Measurements from ENCODE around the gene FAM13A.
A peak's percentile ranks its signal among the peaks of the same experiment; 100 is the strongest.

The FAM13A gene

DNA sequence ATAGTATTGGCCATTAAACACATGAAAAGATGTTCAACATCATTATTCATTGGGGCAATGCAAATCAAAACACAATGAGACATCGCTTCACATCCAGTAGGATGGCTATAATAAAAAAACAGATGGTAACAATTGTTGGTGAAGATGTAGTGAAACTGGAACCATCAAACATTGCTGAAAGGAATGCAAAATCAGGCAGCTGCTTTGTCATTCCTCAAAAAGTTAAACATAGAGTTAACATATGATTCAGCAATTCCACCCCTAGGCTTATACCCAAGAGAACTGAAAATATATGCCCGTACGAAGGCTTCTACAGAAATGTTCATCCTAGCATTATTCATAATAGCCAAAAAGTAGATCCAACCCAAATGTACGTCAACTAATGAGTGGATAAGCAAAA lies 215.3 kb downstream of the FAM13A start:
- no peak for DNase-seq (ENCODE audit: low spot score)

DNA sequence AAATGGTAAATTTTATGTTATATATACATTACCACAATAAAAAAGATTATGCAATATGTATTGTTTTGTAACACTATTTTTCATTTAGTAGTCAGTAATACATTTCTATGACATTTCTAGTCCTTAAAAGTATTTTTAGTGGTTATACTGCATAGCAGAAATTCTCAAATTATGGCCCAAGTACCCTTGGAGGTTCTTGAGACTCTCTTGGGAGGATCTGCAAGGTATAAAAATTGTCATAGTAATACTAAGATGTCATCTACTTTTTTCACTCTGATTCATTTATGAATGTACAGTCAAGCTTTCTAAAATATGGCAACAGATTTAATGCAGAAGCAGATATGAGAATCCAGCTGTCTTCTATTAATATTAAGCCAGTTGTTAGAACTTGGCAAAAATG lies 220.8 kb downstream of the FAM13A start:
- DNase-seq (ENCODE audit: low spot score): no peak

DNA sequence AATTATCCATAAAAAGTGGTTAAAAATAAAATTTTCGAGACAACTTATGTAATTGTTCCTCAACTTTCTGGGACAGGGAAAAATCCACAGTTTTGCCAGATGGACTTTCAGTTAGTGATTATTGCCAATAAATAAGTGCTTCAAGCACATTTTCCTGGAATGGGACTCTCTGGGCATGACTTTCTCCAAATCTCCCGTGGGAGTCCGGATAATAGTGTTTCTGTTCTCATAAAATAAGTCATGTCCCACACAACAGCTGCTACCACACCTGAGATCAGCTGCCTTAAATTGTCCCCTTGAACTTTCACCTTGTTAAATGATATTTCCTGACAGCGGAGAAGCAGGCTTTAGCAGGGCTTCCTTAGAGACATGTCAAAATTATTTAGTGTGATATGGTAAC lies 226.0 kb downstream of the FAM13A start:
- DNase-seq (ENCODE audit: low spot score): no peak

DNA sequence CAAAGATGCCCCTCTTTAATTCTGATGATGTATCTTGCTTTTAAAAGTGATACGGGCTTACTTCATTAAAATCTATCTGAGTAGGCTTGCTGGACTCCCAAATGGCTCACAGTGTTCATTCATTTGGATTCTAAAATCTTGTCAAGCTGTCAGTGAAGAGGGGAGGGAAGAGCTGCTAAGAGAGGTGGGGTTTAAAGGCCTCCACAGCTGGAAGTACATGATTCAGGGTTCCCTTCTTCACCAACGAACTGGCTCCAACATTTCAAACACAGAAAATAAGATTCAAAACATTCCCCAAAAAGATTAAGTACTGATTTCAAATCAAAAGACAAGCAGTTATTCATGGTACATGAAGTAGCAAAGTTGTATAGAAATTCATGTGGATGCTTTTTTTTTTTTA lies 226.4 kb downstream of the FAM13A start:
- no peak for DNase-seq (ENCODE audit: low spot score)

DNA sequence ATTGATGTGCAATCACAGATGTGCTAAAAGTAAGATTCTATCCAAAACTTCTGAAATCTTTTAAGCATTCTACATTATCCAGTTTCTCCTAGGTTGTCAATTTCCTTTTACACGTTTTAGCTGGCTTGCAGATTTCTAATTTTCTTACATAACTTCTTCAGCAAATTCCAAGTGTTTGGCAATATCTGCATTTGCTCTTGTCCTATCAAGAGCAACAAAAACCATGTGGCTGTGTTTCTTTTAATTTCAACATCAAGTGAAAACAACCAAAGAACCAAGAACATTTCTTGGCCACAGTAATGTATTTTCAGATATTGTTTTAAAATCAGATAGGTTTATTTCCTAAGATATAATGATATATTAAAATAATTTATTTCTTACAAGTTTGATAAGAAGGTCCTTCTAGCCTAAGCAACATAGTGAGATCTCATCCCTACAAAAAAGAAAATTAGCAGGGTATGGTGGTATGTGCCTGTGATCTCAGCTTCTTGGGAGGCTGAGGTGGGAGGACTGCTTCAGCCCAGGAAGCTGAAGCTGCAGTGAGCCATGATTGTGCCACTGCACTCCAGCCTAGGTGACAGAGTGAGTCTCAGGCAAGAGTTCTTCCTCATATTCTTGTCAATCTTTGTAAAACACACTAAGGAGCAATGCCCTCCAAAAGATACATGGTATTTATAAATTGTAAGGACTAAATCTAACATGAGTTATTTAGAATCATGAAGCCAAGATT lies 228.0 kb downstream of the FAM13A start:
- DNase-seq (ENCODE audit: low spot score): no peak

DNA sequence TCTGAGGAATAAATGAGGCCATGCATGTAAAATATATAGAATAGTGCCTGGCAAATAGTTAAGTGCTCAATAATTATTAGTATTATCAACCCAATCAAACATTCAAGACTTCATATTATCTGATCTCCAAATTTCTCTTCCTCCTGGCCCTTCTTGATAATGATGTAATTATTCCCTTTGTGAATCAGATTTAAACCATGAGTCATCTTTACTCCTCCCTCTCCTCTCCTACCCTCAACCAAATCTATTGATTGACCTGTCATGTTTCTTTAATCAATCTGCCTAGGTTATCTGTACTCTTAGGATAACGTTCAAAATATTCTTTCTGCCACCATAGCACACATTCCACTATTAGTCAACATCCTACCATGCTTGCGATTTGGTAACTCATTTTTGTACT lies 229.5 kb downstream of the FAM13A start:
- DNase-seq (ENCODE audit: low spot score): no peak

DNA sequence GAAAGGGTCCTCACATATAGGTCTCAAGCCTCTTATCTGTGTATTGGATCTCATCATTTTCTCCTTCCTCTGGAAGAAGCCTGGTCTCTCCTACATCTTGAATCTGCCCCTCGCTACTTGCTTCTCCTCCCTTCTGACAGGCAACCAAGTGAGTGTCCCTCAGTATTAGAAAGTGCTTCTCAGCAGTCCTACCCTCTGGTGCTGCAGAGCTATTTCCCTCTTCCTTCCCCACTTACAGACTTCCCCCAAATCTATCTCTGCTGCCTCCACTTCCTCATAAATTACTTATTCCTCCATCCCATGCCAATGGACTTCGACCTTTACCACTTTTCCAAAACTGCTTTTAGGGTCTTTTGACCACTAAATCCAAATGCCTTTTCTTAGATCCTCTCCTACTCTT lies 230.2 kb downstream of the FAM13A start:
- DNase-seq (ENCODE audit: low spot score): no peak

DNA sequence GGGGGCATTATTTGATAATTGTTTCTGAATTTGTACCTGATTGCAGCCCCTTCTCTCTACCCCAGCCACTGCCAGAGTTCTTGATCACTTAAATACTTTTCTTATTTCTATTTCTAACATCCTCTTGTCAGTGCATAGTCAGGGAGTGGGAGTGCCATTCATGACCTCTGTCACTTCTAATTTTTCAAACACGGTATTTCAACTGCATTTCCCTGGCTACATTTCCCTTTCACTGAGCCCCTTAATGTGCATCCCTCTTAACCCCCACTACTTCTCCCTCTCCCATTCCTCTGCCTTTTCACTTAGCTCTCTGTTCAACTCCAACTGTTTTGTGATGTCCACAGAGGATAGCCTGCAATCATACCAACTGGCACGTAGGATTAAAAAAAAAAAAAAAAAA lies 231.1 kb downstream of the FAM13A start:
- DNase-seq (ENCODE audit: low spot score): no peak

DNA sequence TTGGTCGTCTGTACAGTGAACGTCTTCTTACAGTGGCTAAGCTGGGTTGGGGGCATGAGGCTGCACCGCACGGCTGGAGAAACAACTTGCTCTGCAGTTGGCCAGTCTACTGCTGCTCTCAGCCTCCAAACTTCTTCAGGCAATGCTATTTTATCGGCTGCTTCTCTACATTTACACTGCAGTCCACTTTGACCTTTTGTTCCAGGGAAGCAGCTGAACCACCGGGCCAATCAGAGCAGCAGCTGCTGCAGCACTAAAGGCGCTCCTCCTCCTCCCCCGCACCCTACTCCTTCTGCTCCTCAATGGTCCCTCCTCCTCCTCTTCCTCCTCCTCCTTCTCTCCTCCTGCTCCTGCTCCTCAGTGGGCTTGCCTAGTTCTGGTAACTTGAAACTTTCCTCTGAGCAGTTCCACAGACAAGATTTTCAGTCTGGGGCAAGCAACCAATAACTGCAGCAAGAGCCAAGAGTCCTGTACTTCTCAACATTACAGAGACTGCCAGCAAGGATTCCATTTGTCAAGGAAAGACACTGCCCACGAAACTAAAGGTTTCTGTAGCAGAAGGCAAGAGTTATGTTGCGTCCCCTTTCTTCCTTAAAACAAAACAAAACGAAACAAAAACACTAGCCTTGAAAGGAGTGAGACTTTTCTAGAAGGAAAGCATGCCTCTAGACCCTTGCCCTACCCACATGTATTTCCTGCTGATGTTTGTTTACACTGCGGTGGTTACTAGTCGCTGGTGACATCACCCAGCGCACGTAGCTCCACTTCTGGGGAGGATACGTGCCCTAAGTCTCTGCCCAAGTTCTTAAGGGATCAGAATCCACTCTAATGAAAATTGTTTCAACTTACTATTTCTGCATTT lies 233.7 kb downstream of the FAM13A start:
- DNase-seq (ENCODE audit: low spot score): peak; percentile 41

DNA sequence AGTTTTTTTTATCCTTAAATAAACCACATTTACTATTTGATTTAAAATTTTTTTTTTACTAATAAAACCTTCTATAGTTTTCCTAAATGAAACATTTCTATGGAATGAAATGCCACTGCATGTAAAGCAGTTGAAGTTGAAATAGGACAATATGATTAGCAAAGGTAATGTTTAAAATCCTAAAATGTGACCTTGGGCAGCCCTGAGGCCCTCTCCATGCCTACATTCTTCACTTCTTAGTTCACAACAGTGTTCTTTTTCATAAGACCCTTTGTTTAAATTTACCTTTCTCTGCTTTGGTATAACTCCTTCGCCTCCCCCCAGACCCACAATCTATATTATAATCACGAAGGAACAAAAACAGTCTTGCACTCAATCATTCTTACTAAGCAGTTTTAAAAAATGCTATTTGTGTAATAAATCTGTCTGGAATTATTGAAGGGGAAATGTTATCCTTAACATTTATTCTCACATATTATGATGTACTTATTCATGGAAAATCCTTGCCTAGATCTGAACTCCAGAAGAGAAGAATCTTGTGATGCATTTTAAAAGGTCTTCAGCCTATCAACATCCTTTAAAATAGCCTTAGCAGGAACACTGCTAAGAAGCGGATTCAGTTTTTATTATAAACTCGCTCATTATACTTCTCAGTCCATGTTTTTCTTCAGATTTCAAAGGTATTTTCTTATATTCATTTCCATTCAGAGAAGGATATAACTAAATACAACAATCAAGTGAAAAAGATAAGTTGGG lies 234.8 kb downstream of the FAM13A start:
- DNase-seq (ENCODE audit: low spot score): no peak

DNA sequence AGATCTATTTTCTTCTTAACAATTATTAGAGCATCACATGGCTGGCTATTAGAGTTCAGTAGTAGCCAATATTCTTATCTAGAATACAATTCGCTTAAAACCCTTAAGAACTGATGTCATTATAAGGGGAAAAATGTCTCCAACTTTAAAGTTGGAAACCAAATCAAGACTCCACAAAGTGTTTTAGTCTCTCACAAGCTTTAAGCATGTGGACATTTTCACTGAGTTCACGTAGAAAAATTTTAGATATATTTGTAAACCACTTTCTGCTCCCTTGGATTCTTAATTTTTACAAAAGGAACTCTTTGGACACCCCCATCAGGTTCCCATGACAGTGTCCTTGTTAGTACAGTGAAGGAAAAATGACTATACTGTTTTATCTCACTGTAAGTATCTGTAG lies 235.5 kb downstream of the FAM13A start:
- DNase-seq (ENCODE audit: low spot score): no peak

DNA sequence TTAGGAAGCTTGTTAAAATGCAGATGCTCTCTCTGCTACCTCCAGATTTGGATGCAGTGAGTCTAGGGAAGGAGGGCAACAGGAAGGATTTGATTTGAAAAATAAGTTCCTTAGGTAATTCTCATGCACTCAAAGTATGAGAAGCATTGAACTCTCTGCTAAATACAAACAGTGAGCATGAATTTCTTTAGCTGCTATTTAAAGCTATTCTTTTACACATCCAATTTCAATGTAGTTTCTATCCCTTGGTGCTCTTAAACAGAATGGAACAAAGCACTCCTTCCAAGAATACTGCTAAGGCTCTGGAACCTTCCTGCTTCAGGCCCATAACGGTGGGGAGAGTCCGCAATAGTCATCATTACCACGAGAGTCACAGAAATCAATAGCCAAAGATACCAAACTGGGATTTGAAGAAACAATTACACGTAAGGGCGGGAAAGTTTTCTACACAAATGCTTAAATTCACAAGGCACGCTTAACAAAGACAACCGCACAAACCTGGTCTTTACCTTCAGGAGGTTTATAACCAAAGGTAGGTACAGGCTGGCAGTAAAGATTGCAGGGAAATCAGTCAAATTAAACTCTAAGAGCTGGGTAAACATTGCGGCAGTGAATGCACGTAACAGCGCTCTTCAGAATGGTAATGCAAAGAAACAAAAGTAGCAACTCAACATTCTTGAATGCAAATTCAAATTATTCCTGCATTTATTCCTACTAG lies 236.1 kb downstream of the FAM13A start:
- no peak for DNase-seq (ENCODE audit: low spot score)

DNA sequence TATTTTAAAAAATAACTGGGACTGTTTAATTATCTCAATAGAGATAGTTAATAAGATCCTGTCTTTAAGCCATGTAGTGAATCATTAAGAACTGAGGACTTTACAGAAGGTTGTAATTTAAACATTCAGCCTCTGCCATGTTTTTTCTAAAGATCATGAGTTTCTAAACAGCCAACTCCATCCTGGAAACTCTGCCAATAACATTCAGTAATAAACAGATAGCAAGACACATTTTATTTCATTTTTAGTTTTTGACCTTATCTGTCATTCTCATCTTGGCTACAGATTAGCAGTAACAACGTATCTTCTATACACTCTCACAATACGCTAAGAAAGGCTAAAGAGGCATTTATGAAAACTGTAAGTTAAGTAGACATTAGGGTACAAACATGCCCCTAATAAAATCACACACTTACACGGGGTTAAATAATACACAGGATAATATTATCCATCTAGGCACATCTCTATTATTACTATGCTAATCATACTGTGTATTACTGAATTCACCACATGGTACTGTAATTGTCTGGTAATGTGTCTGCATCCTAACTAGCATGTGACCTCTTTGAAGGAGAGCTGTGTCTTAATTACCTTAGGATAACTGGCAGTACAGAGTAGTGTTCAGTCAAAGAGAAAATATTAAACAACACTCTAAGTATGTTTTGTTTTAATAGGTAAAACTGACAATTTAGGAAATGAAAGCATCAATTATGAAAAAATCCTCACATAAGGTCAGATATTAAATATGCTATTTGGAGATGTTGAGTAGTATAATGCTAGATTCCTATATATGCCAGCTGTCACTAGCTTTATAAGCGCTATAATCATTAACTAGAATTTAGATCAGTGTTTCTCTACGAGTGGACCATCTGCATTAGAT lies 236.9 kb downstream of the FAM13A start:
- no peak for DNase-seq (ENCODE audit: low spot score)

DNA sequence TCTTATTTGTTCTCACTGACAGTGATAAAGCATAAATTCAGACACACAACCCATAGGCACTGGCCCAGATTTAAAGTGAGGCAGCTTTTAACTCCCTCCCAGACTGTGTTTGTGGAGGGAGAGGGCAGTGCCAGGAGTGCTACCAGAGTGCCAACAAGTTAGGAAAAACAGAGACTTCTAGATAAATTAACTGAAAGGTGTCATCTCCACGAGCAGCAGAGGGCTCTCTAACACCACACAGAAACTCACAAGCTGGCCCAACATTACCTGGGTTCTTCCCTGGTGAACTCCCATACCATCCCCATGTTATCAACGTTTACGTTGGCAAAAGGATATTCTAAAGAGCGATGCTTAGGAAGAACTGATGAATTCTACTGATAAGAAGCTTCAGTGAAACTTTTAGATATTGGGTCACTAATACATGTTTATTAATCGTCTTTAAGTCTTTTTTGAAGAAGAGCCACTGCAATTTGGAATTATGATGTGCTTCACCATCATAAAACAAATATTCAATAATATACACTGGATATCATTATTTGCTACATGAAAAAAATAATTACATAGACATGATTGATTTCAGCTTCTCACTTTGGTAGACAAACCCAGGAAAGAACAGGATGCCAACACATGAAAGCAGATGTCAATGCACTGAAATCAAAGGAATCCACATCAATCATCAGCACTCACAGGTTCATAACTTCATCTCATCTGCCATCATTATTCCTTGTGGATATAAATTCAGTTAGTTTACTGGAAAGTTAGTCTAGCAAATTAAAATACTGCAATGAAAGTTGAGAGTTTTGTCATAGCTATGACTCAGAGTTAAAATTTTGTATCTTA lies 238.1 kb downstream of the FAM13A start:
- DNase-seq (ENCODE audit: low spot score): peak; percentile 42

DNA sequence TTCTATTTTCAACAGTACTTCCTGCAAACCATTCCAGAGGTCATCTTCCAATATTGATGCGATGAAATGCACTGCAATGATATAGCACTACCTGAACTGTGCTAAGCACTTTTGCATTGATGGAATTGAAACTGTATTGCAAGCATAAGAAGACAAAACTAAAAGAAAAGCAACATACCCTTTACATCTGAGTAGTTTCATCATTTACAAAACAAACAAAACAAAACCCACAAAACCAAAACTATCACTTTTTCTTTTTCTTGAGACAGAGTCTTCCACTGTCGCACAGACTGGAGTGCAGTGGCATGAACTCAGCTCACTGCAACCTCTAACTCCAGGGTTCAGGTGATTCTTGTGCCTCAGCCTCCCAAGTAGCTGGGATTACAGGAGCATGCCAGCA lies 239.2 kb downstream of the FAM13A start:
- DNase-seq (ENCODE audit: low spot score): no peak

DNA sequence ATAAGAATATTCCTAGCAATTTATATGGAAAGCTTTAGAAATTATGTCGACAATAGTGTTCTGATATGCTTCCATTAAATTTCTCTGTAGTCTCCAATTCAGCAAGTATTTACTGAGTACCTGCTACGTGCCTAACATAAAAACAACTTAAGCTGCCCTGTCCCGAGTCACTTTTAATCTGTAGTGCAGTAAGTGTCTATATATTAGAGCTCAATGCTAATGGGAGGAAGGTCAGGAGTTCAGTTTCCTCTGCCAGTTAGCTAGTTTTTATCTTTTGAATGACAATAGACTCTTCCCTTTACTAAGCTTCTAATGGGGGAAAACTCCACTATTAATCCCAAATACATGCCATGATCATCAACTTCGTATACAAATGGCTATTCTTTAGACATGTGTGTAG lies 240.6 kb downstream of the FAM13A start:
- no peak for DNase-seq (ENCODE audit: low spot score)

DNA sequence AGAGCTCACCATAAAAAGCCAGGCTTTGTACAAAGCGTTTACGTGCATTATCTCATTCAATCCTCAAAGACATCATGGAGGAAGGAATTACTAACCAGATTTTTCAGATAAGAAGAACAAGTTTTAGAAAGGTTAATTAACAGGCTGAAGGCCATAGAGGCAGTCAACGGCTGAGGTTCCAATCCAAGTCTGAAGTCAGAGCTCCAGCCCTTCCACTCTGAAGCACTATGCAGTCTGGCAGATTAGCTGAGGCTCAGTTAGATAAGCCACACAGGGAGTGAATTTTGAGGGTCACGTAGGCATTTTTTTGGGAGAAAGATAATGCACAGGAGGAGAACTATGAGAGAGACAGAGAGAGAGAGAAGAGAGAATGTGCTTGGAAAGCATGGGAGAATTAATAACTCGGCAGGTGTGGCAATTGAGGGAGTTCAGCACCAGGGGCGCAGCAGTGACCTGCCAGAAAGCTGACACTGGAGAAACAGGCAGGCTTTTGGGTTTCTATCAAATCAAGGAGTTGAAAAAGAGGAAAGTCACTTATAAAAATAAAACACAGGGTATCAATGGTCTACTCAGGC lies 242.9 kb downstream of the FAM13A start:
- DNase-seq (ENCODE audit: low spot score): no peak

DNA sequence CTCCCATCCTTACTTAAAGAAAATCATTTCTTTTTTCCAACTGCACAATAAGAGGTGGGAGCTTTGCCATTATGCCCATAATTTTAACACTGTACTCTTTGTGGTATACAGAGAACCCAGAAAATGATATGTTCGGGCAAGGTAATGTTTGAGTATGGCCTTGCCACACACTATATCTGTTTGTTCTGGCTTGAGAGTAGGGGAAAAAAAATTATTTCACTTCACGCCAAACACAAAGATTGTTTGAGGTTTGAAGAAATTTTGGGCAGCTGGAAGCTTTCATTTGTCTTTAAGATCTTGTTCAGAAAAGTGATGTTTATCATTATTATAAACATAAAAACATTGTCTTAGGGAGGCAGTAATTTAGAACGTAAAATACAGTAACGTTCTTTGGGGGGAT lies 244.0 kb downstream of the FAM13A start:
- no peak for DNase-seq (ENCODE audit: low spot score)

DNA sequence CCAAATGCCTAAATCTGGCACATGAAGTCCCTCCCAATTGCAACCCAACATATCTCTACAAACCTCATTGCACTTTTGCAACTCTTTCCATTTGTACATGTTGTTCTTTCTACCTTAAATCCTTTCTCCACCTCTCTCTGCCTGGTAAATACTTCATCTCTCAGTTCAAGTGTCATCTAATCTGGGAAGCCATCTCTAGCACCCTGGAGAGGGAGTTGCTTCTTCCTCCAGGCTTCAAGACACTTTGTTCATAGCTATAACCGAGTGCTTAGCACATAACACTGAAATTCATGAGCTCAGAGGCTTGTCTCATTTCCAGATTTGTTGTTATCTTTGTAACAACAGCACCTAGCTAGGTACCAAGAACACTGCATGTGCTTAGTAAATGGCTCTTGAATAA lies 244.6 kb downstream of the FAM13A start:
- DNase-seq (ENCODE audit: low spot score): no peak

DNA sequence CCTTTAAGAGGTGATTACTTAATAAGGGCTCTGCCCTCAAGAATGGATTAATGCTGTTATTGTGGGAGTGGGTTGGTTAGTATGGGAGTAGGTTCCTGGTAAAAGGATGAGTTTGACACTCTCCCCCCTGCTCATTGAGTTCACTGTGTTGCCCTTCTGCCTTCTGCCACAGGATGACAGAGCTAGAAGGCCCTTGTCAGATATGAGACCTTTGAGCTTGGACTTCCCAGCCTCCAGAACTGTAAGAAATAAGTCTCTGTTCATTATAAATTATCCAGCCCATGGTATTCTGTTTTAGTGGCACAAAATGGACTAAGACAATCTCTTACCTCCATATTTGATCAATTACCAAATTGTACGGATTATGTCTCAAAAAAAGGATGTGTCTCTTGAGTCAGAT lies 245.1 kb downstream of the FAM13A start:
- no peak for DNase-seq (ENCODE audit: low spot score)
